ENCODE results near the gene ISG15. TPM values are rescaled to one million over a fixed set of nuclear protein-coding genes. Genes with fewer than 3 reads are reported as not detected.

Gene ISG15
- total and polyA plus RNA-seq, 2 of the 13 experiments (the other 11 are each of a cell fraction or from before 2014, with no cell fraction given) = 42.1 to 54.9 TPM

GRCh38 chr1:1058088-1058905 is 45.0 kb downstream of the ISG15 start (continued):
- TF ChIP-seq PAF1 (CRISPR knock-in tag; IDR thresholded peaks at IDR 0.05) = no peak
- TF ChIP-seq RFX5 (IDR thresholded peaks at IDR 0.05; ENCODE audit: low read depth, low read length) = no peak
- TF ChIP-seq GATAD1 (CRISPR knock-in tag; IDR thresholded peaks at IDR 0.05) = peak; percentile 57
- TF ChIP-seq PAX8 (CRISPR knock-in tag; IDR thresholded peaks at IDR 0.05; ENCODE audit: borderline replicate concordance) = no peak
- TF ChIP-seq RORA (CRISPR knock-in tag; IDR thresholded peaks at IDR 0.05) = no peak
- no peak; the same call in 1 of the 2 replicates for TF ChIP-seq ZNF558 (CRISPR knock-in tag; IDR thresholded peaks at IDR 0.05; ENCODE audit: borderline replicate concordance)
- TF ChIP-seq DMAP1 (CRISPR knock-in tag; IDR thresholded peaks at IDR 0.05) = peak; percentile 48
- TF ChIP-seq SP1 (IDR thresholded peaks at IDR 0.05) = no peak
- TF ChIP-seq SP1 (CRISPR knock-in tag; IDR thresholded peaks at IDR 0.05) = peak; percentile 44; the same call in 1 of the 2 replicates
- no peak for TF ChIP-seq HIC2 (CRISPR knock-in tag; IDR thresholded peaks at IDR 0.05; ENCODE audit: low read depth)
- TF ChIP-seq NAIF1 (CRISPR knock-in tag; IDR thresholded peaks at IDR 0.05; ENCODE audit: borderline replicate concordance) = no peak
- TF ChIP-seq ZBTB7A (CRISPR knock-in tag; IDR thresholded peaks at IDR 0.05) = peak; percentile 45; the same call in 1 of the 2 replicates
- TF ChIP-seq ZNF350 (CRISPR knock-in tag; IDR thresholded peaks at IDR 0.05; ENCODE audit: borderline replicate concordance, low read depth) = peak; percentile 74; the same call in 1 of the 2 replicates
- no peak for TF ChIP-seq SATB2 (CRISPR knock-in tag; IDR thresholded peaks at IDR 0.05)
- no peak for TF ChIP-seq TCF7L2 (IDR thresholded peaks at IDR 0.05; ENCODE audit: low read depth, low read length)
- TF ChIP-seq ZNF318 (CRISPR knock-in tag; IDR thresholded peaks at IDR 0.05) = no peak
- TF ChIP-seq GFI1 (CRISPR knock-in tag; IDR thresholded peaks at IDR 0.05; ENCODE audit: borderline replicate concordance) = 0 out of 2 replicates have a peak, but pooled peaks have one; percentile 15
- TF ChIP-seq MTERF4 (CRISPR knock-in tag; IDR thresholded peaks at IDR 0.05) = no peak; the same call in 1 of the 2 replicates
- no peak for TF ChIP-seq ZSCAN22 (CRISPR knock-in tag; IDR thresholded peaks at IDR 0.05)

All from HepG2 (cell line).